Measurements from ENCODE around the gene KCNH2.

Gene KCNH2

DNA sequence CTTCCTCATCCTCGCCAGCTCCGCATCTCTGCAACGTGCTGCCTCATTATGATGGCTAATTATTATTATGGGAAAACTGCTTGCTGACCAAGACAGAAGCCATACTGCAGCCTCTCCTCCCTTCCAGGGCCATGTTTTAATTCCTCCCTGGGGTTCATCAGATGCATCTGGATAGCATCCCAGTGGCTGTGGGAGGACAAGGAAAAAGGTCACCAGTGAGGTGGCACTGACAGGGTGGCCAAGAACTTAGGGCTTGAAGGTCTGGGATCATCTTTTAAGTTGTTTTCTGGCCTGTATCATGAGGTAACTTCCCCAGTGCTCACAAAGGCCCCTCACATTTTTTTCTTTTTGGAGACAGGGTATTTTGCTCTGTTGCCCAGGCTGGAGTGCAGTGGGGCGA is 39.6 kb downstream of the KCNH2 start:
- DNase-seq (ENCODE audit: low spot score) (no peak), FAIRE-seq (no peak)

DNA sequence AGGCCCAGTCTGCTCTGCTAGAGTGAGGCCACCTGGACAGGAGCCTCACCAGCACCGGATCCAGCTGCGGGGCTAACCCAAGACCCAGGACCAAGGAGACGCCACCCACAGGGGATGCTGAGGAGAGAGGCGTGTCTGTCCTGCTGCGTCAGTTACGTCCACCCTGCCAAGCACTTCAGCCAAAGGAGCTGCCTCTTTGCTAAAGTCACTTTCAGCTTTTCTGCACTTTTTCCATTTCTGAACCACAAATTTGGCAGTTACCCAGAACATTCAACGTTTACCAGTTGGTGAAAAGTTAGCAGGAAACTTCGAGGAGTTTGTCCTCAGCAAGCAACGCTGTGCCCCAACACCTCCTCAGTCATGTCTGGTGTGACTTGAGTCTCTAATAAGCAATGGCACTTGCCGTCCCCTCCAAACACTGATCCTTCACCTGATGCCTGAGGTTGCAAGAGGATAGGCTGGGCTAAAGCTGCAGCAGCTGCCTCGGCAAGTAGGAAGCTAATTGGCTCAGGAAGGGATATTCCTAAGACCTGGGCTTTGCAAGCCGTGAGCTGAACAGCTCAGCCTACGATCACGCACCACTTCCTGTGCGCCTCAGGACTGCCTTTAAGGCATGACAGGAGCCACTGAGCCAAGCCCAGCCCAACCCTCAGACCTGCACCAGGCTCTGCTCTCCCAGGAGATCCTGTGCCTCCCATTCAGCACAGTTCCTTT is 40.1 kb downstream of the KCNH2 start:
- FAIRE-seq: no peak
- DNase-seq (ENCODE audit: low spot score): no peak

DNA sequence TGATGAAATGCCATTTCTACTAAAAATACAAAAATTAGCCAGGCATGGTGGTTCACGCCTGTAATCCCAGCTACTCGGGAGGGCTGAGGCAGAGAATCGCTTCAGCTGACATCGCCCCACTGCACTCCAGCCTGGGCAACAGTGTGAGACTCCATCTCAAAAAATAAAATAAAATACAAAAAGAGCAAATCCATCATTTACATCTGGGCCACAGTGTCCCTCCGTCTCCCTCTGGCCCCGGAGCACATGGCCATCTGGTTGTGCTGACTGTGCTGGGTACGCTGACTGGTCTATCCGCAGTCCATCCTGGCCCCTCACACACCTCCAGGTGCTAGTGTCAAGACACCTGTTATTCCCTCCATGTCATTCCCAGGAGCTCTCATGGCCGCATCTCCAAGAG is 42.1 kb downstream of the KCNH2 start:
- DNase-seq (ENCODE audit: low spot score): no peak
- FAIRE-seq: no peak

- no peak for FAIRE-seq
These were observed 43.0 kb downstream of the KCNH2 start for GRCh38 chr7:150935149-150935548.

GRCh38 chr7:150934045-150934766 is 43.9 kb downstream of the KCNH2 start:
- FAIRE-seq (no peak), DNase-seq (ENCODE audit: low spot score) (no peak)

More at GRCh38 chr7:150935149-150935548, 43.0 kb downstream of the KCNH2 start:
- no peak for DNase-seq (ENCODE audit: low spot score)

GRCh38 chr7:150931199-150931869 is 46.8 kb downstream of the KCNH2 start:
- DNase-seq (ENCODE audit: low spot score) (no peak), FAIRE-seq (no peak)

- DNase-seq (ENCODE audit: low spot score): no peak
- FAIRE-seq: no peak
These were observed 49.6 kb downstream of the KCNH2 start for GRCh38 chr7:150928541-150928940.

DNA sequence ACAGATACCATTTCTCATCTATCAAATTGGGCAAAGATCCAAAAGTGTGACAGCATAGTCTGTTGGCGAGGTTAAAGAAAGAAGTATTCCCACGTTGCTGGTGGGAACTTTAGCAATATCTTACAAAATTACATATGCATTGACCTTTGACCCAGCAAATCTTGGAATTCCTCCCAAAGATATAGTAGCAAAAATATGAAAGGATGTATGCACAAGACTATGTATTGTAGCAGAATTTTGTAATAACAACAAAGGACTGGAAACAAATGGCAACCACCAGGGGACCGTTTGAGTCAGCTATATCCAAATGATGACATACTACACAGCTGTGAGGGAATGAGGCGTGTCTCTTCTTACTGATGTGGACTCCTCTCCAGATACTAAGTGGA is 50.2 kb downstream of the KCNH2 start:
- FAIRE-seq (no peak), DNase-seq (ENCODE audit: low spot score) (no peak)

GRCh38 chr7:150927157-150927955 is 50.8 kb downstream of the KCNH2 start:
- no peak for FAIRE-seq
- DNase-seq (ENCODE audit: low spot score): no peak

- no peak for DNase-seq (ENCODE audit: low spot score)
- no peak for FAIRE-seq
These were observed 52.1 kb downstream of the KCNH2 start for GRCh38 chr7:150926066-150926465.

GRCh38 chr7:150924369-150924781 is 53.7 kb downstream of the KCNH2 start:
- FAIRE-seq (no peak), DNase-seq (ENCODE audit: low spot score) (no peak)

DNA sequence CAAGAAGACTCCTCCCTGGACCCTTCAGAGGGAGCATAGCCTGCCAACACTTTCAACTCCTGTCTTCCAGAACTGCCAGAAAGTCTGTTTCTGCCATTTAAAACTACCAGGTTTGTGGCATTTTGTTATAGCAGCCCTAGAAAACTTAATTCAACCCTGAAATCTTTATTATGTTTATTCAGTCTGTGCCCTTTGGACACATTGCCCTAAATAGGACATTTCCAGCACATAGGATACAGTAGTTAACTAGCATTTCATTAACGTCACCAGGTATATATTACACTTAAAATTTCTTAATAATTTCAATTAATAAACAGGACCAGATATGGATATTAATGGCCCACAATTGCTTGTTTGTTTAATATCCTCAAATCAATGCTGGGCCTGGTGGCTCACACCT is 54.3 kb downstream of the KCNH2 start:
- DNase-seq (ENCODE audit: low spot score) (no peak), FAIRE-seq (no peak)

GRCh38 chr7:150923196-150923595 is 54.9 kb downstream of the KCNH2 start:
- FAIRE-seq (no peak), DNase-seq (ENCODE audit: low spot score) (no peak)

DNA sequence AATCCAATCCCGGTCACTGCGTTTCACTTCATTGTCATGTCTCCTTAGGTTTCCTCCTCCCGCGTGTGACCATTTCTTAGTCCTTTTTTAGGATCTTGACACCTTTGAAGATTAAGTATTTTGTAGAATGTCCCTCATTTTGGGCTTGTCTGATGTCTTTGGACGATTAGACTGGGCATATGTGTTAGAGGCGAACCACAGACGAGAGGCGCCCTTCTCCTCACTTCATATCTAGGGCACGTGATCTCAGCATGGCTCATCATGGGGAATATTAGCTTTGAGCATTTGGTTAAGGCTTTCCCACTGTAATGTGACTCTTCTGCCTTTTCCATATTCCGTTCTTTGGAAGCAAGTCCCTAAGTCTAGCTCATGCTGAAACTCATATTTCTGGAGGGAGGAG is 59.0 kb downstream of the KCNH2 start:
- DNase-seq (ENCODE audit: low spot score): no peak
- no peak for FAIRE-seq

DNA sequence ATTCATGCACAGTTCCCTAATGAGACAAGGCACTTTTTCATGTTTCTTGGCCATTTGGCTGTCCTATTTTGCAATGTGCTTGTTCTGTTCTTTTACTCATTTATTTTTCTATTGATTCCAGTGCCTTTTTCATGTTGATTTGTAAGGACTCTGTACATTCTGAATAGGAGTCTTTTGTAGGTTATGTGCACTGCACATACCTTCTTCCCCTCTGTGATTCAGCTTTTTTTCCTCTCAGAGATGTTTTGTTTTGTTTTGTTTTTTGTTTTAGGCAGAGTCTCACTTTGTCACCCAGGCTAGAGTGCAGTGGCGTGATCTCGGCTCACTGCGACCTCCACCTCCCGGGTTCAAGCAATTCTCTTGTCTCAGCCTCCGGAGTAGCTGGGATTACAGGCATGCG is 59.7 kb downstream of the KCNH2 start:
- FAIRE-seq (no peak), DNase-seq (ENCODE audit: low spot score) (no peak)

- DNase-seq (ENCODE audit: low spot score): no peak
These were observed 60.2 kb downstream of the KCNH2 start for GRCh38 chr7:150917969-150918368.

DNA sequence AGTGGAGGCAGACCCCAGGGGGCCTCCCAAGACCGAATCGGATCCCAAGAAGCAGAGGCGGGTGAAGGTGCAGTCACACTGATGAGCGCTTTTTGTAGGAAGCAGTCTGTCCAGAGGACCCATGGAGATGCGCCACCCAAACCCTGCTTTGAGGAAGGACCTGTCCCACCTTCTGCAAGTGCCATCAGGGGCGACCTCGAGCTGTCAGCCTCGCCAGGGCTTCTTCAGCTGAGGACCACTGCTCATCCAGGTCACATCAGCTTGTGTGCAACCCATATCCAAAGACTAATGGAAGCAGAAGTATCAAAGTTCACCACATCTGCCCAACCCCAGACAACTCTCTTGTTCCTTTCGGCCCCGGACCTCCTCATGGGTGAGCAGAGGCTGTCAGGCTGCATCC is 61.5 kb downstream of the KCNH2 start:
- FAIRE-seq (no peak), DNase-seq (ENCODE audit: low spot score) (no peak)

More at GRCh38 chr7:150917969-150918368, 60.2 kb downstream of the KCNH2 start:
- FAIRE-seq: no peak

GRCh38 chr7:150914966-150915365 is 63.2 kb downstream of the KCNH2 start:
- no peak for FAIRE-seq
- DNase-seq (ENCODE audit: low spot score): no peak

DNA sequence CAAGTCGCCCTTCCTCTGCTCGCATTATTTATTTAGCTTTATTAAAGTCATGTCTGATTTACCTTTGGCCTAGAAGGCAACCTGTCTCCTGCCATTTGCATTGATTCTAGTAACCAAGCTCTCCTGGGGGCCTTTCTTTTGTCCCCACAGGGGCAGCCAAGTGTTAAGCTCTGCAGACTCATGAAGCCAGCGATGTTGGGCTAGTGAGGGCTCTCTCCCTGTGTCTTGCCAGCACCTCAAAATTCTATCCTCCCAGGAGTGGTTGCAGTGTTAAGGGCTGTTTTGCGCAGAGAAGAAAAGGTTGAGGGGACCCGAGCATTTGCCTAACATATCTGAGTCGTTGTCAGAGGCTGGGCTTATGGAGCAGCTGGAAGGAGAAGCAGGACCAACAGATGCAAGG is 63.9 kb downstream of the KCNH2 start:
- DNase-seq (ENCODE audit: low spot score) (no peak), FAIRE-seq (no peak)

- no peak for DNase-seq (ENCODE audit: low spot score)
- FAIRE-seq: no peak
These were observed 65.7 kb downstream of the KCNH2 start for GRCh38 chr7:150912427-150912826.

- DNase-seq (ENCODE audit: low spot score) (no peak), FAIRE-seq (no peak)
These were observed 66.4 kb downstream of the KCNH2 start for GRCh38 chr7:150911590-150912267.
